Measurements from ENCODE around the gene ASIC4.

The ASIC4 gene

GRCh38 chr2:219494952-219495530, 19.2 kb upstream of the ASIC4 start:
- no peak for DNase-seq (ENCODE audit: low read depth, low spot score)
- TF ChIP-seq SUZ12 (IDR thresholded peaks at IDR 0.05; ENCODE audit: extremely low read depth, insufficient read depth, insufficient read length) (no peak), ZNF274 (IDR thresholded peaks at IDR 0.05; ENCODE audit: low read depth, low read length) (no peak), YY1 (IDR thresholded peaks at IDR 0.05; ENCODE audit: insufficient read depth, insufficient read length) (no peak)
- Histone ChIP-seq H3K4me3 (ENCODE audit: insufficient read length, low read depth) (no peak overlapping the region), H3K9me3 (ENCODE audit: insufficient read depth, low read length) (no peaks in the 10 kb centered on the region), H3K36me3 (ENCODE audit: insufficient read depth, insufficient read length, low read length) (peaks cover 12% of the 10 kb centered on the region), H3K9ac (ENCODE audit: insufficient read length, low read depth) (no peak overlapping the region), H3K4me1 (ENCODE audit: insufficient read depth, insufficient read length) (peaks cover 20% of the 10 kb centered on the region), H3K27me3 (ENCODE audit: insufficient read depth, insufficient read length) (peaks cover 59% of the 10 kb centered on the region)

GRCh38 chr2:219495531-219496122, 18.7 kb upstream of the ASIC4 start:
- Histone ChIP-seq H3K9ac (ENCODE audit: insufficient read length, low read depth) (peak overlapping the region; percentile 24), H3K36me3 (ENCODE audit: insufficient read depth, insufficient read length, low read length) (peaks cover 7% of the 10 kb centered on the region), H3K27me3 (ENCODE audit: insufficient read depth, insufficient read length) (peaks cover 59% of the 10 kb centered on the region), H3K4me1 (ENCODE audit: insufficient read depth, insufficient read length) (peaks cover 21% of the 10 kb centered on the region), H3K9me3 (ENCODE audit: insufficient read depth, low read length) (no peaks in the 10 kb centered on the region), H3K4me3 (ENCODE audit: insufficient read length, low read depth) (no peak overlapping the region)
- TF ChIP-seq ZNF274 (IDR thresholded peaks at IDR 0.05; ENCODE audit: low read depth, low read length) (no peak), YY1 (IDR thresholded peaks at IDR 0.05; ENCODE audit: insufficient read depth, insufficient read length) (no peak), SUZ12 (IDR thresholded peaks at IDR 0.05; ENCODE audit: extremely low read depth, insufficient read depth, insufficient read length) (no peak)
- DNase-seq (ENCODE audit: low read depth, low spot score): peak; percentile 66

- Histone ChIP-seq H3K36me3 (ENCODE audit: insufficient read depth, insufficient read length, low read length) (peaks cover 3% of the 10 kb centered on the region), H3K9ac (ENCODE audit: insufficient read length, low read depth) (peak overlapping the region; percentile 83), H3K9me3 (ENCODE audit: insufficient read depth, low read length) (no peaks in the 10 kb centered on the region), H3K4me1 (ENCODE audit: insufficient read depth, insufficient read length) (peaks cover 21% of the 10 kb centered on the region), H3K4me3 (ENCODE audit: insufficient read length, low read depth) (peak overlapping the region; percentile 70), H3K27me3 (ENCODE audit: insufficient read depth, insufficient read length) (peaks cover 55% of the 10 kb centered on the region)
- no peak for DNase-seq (ENCODE audit: low read depth, low spot score)
- TF ChIP-seq SUZ12 (IDR thresholded peaks at IDR 0.05; ENCODE audit: extremely low read depth, insufficient read depth, insufficient read length) (peak; percentile 81), YY1 (IDR thresholded peaks at IDR 0.05; ENCODE audit: insufficient read depth, insufficient read length) (no peak)
These were observed 17.9 kb upstream of the ASIC4 start for GRCh38 chr2:219496247-219496824.

GRCh38 chr2:219496825-219497494, 17.3 kb upstream of the ASIC4 start:
- H3K4me3 ChIP-seq (ENCODE audit: insufficient read length, low read depth): peak overlapping the region; percentile 70

GRCh38 chr2:219497495-219498279, 16.6 kb upstream of the ASIC4 start:
- H3K36me3 ChIP-seq (ENCODE audit: insufficient read depth, insufficient read length, low read length): peaks cover 9% of the 10 kb centered on the region
- peaks cover 53% of the 10 kb centered on the region for H3K27me3 ChIP-seq (ENCODE audit: insufficient read depth, insufficient read length)
- TF ChIP-seq SUZ12 (IDR thresholded peaks at IDR 0.05; ENCODE audit: extremely low read depth, insufficient read depth, insufficient read length) (peak; percentile 38), YY1 (IDR thresholded peaks at IDR 0.05; ENCODE audit: insufficient read depth, insufficient read length) (no peak), ZNF274 (IDR thresholded peaks at IDR 0.05; ENCODE audit: low read depth, low read length) (no peak)
- H3K9me3 ChIP-seq (ENCODE audit: insufficient read depth, low read length): no peaks in the 10 kb centered on the region
- peak overlapping the region; percentile 83 for H3K9ac ChIP-seq (ENCODE audit: insufficient read length, low read depth)
- H3K4me3 ChIP-seq (ENCODE audit: insufficient read length, low read depth): peak overlapping the region; percentile 70
- no peak for DNase-seq (ENCODE audit: low read depth, low spot score)
- H3K4me1 ChIP-seq (ENCODE audit: insufficient read depth, insufficient read length): peaks cover 30% of the 10 kb centered on the region

More at GRCh38 chr2:219496825-219497494, 17.3 kb upstream of the ASIC4 start:
- Histone ChIP-seq H3K9me3 (ENCODE audit: insufficient read depth, low read length) (no peaks in the 10 kb centered on the region), H3K27me3 (ENCODE audit: insufficient read depth, insufficient read length) (peaks cover 55% of the 10 kb centered on the region), H3K4me1 (ENCODE audit: insufficient read depth, insufficient read length) (peaks cover 27% of the 10 kb centered on the region), H3K9ac (ENCODE audit: insufficient read length, low read depth) (peak overlapping the region; percentile 83), H3K36me3 (ENCODE audit: insufficient read depth, insufficient read length, low read length) (peaks cover 5% of the 10 kb centered on the region)
- no peak for DNase-seq (ENCODE audit: low read depth, low spot score)
- TF ChIP-seq ZNF274 (IDR thresholded peaks at IDR 0.05; ENCODE audit: low read depth, low read length) (no peak), SUZ12 (IDR thresholded peaks at IDR 0.05; ENCODE audit: extremely low read depth, insufficient read depth, insufficient read length) (peak; percentile 92)

GRCh38 chr2:219498280-219499057, 15.8 kb upstream of the ASIC4 start, which contains the start of gene GMPPA:
Gene GMPPA (plus strand): TSS chr2:219498891. CDS start chr2:219499976, 1,085 bp downstream.
- Histone ChIP-seq H3K27me3 (ENCODE audit: insufficient read depth, insufficient read length) (peaks cover 47% of the 10 kb centered on the region), H3K9ac (ENCODE audit: insufficient read length, low read depth) (peak within 1 kb of the TSS; percentile 91), H3K9me3 (ENCODE audit: insufficient read depth, low read length) (no peaks in the 10 kb centered on the region), H3K36me3 (ENCODE audit: insufficient read depth, insufficient read length, low read length) (peaks cover 13% of the 10 kb centered on the region), H3K4me1 (ENCODE audit: insufficient read depth, insufficient read length) (peaks cover 30% of the 10 kb centered on the region), H3K4me3 (ENCODE audit: insufficient read length, low read depth) (peak within 1 kb of the TSS; percentile 70)
- peak; percentile 98 for DNase-seq (ENCODE audit: low read depth, low spot score)
- TF ChIP-seq YY1 (IDR thresholded peaks at IDR 0.05; ENCODE audit: insufficient read depth, insufficient read length): no peak
- TF ChIP-seq ZNF274 (IDR thresholded peaks at IDR 0.05; ENCODE audit: low read depth, low read length): no peak
- no peak for TF ChIP-seq SUZ12 (IDR thresholded peaks at IDR 0.05; ENCODE audit: extremely low read depth, insufficient read depth, insufficient read length)

All from NT2/D1 (cell line).